Osteoblast (primary cell): Measurements from ENCODE around the gene CIB2. TPM values are rescaled to one million over a fixed set of nuclear protein-coding genes. Genes with fewer than 3 reads are reported as not detected.

Source experiments
- DNase-seq: peaks from one replicate; pipeline ENCODE4 v3.0.0; 2011; ENCODE audit warnings: low spot score, mixed read lengths; ENCODE audit not compliant: insufficient read length; ENCODE audit errors: missing footprints
- H2AFZ ChIP-seq: 2 replicates; pipeline ENCODE4 v1.6.0; 2011; ENCODE audit warnings: mild to moderate bottlenecking, low read length
- H3K27ac ChIP-seq: 2 replicates; pipeline ENCODE4 v1.5.1; 2011; ENCODE audit warnings: mild to moderate bottlenecking, low read depth, low read length, moderate library complexity
- H3K27me3 ChIP-seq: 2 replicates; pipeline ENCODE4 v1.6.0; 2012; ENCODE audit warnings: mild to moderate bottlenecking, control low read depth, inconsistent platforms, low read length, moderate library complexity; ENCODE audit not compliant: insufficient read depth
- H3K36me3 ChIP-seq: 2 replicates; pipeline ENCODE4 v1.5.1; 2011; ENCODE audit warnings: mild to moderate bottlenecking, low read length, control low read depth, moderate library complexity; ENCODE audit not compliant: insufficient read depth
- H3K4me1 ChIP-seq: 2 replicates; pipeline ENCODE4 v1.5.1; 2011; ENCODE audit warnings: mild to moderate bottlenecking, low read length, control low read depth, moderate library complexity; ENCODE audit not compliant: insufficient read depth
- H3K4me2 ChIP-seq: 2 replicates; pipeline ENCODE4 v1.6.0; 2011; ENCODE audit warnings: mild to moderate bottlenecking, low read length; ENCODE audit not compliant: insufficient read depth
- H3K4me3 ChIP-seq: fragments of 200-600 bp; sonication (generic); 3 replicates; pipeline ENCODE4 v1.5.1; 2012; ENCODE audit warnings: mild to moderate bottlenecking, low read length, inconsistent platforms; ENCODE audit not compliant: insufficient read depth
- H3K79me2 ChIP-seq: 2 replicates; pipeline ENCODE4 v1.6.0; 2012; ENCODE audit warnings: mild to moderate bottlenecking, low read length, control low read depth, inconsistent platforms; ENCODE audit not compliant: insufficient read depth
- H3K9me3 ChIP-seq: 2 replicates; pipeline ENCODE4 v1.5.1; 2011; ENCODE audit warnings: low read depth, low read length, control low read depth
- H4K20me1 ChIP-seq: 2 replicates; pipeline ENCODE4 v1.6.0; 2012; ENCODE audit warnings: mild to moderate bottlenecking, low read length, control low read depth; ENCODE audit not compliant: insufficient read depth
- CTCF ChIP-seq: IDR thresholded peaks from 2 replicates; pipeline ENCODE4 v1.5.1; 2011; ENCODE audit warnings: mild to moderate bottlenecking, low read depth, low read length, moderate library complexity; ENCODE audit errors: extremely low read depth
- total RNA-seq: library from RNA; depleted of rRNA; stranded (reverse); fragments of >200 nt; gene quantifications from 2 replicates; pipeline ENCODE4 v1.2.3, GENCODE V29; 2012

Gene CIB2
- total RNA-seq, 1 donor, result 2.2 TPM

GRCh38 chr15:78069052-78069414 is 62.2 kb downstream of the CIB2 start:
- peaks cover 3% of the 10 kb centered on the region for H4K20me1 ChIP-seq
- peak overlapping the region; percentile 96 for H3K27ac ChIP-seq

GRCh38 chr15:78067328-78068228 is 63.7 kb downstream of the CIB2 start:
- Histone ChIP-seq H3K9me3 (no peaks in the 10 kb centered on the region), H3K27ac (peak overlapping the region; percentile 96), H2AFZ (no peak overlapping the region), H3K4me2 (peak overlapping the region; percentile 17), H3K27me3 (no peaks in the 10 kb centered on the region), H3K4me3 (no peak overlapping the region), H3K4me1 (peaks cover 94% of the 10 kb centered on the region), H3K36me3 (no peaks in the 10 kb centered on the region), H4K20me1 (peaks cover 3% of the 10 kb centered on the region), H3K79me2 (peaks cover 78% of the 10 kb centered on the region)
- DNase-seq, result no peak
- no peak for TF ChIP-seq CTCF

More at GRCh38 chr15:78069052-78069414, 62.2 kb downstream of the CIB2 start:
- Histone ChIP-seq H3K9me3 (no peaks in the 10 kb centered on the region), H3K36me3 (no peaks in the 10 kb centered on the region), H3K27me3 (no peaks in the 10 kb centered on the region), H3K4me2 (peak overlapping the region; percentile 17), H2AFZ (no peak overlapping the region), H3K79me2 (peaks cover 77% of the 10 kb centered on the region), H3K4me1 (peaks cover 89% of the 10 kb centered on the region), H3K4me3 (no peak overlapping the region)
- no peak for DNase-seq
- no peak for TF ChIP-seq CTCF

GRCh38 chr15:78065973-78066946 is 65.0 kb downstream of the CIB2 start:
- Histone ChIP-seq H3K36me3 (no peaks in the 10 kb centered on the region), H3K4me2 (peak overlapping the region; percentile 56), H3K4me1 (peaks cover 90% of the 10 kb centered on the region), H3K79me2 (peaks cover 75% of the 10 kb centered on the region), H4K20me1 (peaks cover 3% of the 10 kb centered on the region), H3K27me3 (no peaks in the 10 kb centered on the region), H2AFZ (no peak overlapping the region), H3K27ac (peak overlapping the region; percentile 96), H3K9me3 (no peaks in the 10 kb centered on the region), H3K4me3 (peak overlapping the region; percentile 35)
- no peak for TF ChIP-seq CTCF
- no peak for DNase-seq
